Coronary artery (tissue), 2 donors: ENCODE measurements around the gene GLB1L3.

Experiments used
- DNase-seq: peaks from one replicate; pipeline ENCODE4 v3.0.0-alpha.2; 2017; ENCODE audit warnings: low spot score
- H3K27ac ChIP-seq, 2 donors: fragments of 200-600 bp; sonication (generic); one replicate each; pipeline ENCODE4 v1.5.1; 2016 to 2019
- H3K4me3 ChIP-seq: fragments of 200-600 bp; sonication (generic); 2 replicates; pipeline ENCODE4 v1.5.1; 2016; ENCODE audit warnings: mild to moderate bottlenecking, moderate library complexity
- TF ChIP-seq, protein P1 (sequence below): fragments of 200-600 bp; sonication (generic); IDR thresholded peaks from one replicate; pipeline ENCODE4 v1.5.1; 2019; ENCODE audit warnings: antibody characterized with exemption

Gene GLB1L3

DNA sequence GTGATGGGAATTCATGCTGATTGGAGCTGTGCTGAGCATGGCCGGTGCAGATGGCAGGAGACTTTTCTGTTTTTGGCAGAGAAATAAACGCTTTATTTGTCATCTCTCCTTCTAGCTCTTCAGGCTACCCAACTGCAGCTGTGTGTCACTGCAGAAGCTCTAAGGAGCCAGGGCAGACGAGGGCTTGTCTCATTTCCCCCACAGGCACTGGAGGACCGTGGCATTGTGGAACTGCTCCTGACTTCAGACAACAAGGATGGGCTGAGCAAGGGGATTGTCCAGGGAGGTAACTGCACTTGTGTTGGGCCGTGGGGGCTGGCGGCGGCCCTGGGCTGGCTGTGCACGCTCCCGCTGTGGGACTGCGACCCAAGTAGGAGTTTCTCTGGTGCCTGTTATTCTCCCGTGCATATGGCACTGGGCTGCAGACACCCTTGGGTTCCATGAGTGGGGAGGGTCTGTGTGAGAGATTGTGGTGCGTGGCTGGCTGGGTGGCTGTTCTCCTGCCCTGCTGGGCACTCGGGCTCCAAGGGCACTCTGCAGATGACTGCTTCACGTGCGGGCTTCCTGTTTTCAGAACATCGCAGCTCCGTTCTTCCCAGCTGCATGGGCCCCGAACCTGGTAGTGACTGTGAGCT is 82.8 kb downstream of the GLB1L3 start:
- TF ChIP-seq, protein P1, sequence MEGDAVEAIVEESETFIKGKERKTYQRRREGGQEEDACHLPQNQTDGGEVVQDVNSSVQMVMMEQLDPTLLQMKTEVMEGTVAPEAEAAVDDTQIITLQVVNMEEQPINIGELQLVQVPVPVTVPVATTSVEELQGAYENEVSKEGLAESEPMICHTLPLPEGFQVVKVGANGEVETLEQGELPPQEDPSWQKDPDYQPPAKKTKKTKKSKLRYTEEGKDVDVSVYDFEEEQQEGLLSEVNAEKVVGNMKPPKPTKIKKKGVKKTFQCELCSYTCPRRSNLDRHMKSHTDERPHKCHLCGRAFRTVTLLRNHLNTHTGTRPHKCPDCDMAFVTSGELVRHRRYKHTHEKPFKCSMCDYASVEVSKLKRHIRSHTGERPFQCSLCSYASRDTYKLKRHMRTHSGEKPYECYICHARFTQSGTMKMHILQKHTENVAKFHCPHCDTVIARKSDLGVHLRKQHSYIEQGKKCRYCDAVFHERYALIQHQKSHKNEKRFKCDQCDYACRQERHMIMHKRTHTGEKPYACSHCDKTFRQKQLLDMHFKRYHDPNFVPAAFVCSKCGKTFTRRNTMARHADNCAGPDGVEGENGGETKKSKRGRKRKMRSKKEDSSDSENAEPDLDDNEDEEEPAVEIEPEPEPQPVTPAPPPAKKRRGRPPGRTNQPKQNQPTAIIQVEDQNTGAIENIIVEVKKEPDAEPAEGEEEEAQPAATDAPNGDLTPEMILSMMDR = no peak
- Histone ChIP-seq H3K4me3 (no peak overlapping the region), H3K27ac (no peak overlapping the region)
- DNase-seq = no peak

DNA sequence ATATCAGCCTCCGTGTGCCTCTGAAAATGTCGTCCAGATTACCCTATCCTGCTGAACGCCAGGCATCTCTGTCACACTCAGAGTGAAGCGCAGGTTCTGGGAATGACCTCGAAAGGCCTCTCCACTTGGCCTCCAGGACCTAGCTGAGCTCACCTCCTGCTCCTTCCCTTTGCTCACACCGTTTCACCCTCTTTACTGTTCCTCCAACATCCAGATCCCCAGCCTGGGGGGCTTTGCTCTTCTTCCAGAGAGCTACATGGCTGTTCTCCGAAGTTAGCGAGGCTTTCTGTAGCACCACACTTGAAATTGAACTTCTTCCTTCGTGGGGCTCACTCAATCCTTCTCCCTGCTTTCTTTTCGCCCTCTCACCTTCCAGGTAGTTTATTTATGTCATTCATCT is 83.5 kb downstream of the GLB1L3 start:
- DNase-seq = no peak
- H3K27ac ChIP-seq = no peak overlapping the region
- no peak overlapping the region for H3K4me3 ChIP-seq
- TF ChIP-seq, protein P1 = no peak

DNA sequence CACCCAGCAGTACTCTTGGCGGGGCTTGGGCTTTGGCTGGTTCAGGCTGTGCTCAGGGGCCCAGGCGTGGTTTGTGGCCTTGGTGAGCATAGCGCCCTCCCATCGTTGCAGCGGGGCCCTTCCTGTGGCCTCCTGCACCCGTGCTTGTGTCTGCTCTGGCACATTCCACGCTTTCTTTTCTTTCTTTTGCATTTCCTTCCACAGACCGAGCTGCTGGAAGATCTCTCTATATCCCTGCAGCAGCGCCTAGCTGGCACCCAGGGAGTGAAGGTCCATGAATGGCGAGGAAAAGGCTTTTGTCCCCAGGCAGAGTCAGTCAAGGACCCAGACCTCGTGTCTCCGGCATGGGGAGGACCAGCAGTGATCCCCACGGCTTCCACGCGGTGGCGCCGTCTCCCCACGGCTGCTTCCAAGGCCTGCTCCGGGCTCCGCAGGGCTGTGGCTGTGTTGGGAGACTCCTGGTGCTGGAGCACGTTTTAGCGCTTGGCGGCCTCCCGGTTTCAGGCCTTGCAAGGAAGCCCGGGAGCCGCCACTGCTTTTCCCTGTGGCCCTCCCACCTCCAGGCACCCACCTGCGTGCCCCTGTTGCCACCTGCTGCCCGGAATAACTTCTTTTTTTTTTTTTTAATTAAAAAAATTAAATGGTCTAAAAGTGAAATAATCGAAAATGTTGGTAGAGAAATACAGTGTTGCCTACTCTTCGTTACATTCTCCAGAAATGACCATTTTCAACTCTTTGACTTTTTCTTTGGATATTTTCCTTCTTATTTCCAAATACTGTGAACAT is 84.1 kb downstream of the GLB1L3 start:
- Histone ChIP-seq H3K4me3 (no peak overlapping the region), H3K27ac (no peak overlapping the region)
- TF ChIP-seq, protein P1 = peak; percentile 55
- no peak for DNase-seq

DNA sequence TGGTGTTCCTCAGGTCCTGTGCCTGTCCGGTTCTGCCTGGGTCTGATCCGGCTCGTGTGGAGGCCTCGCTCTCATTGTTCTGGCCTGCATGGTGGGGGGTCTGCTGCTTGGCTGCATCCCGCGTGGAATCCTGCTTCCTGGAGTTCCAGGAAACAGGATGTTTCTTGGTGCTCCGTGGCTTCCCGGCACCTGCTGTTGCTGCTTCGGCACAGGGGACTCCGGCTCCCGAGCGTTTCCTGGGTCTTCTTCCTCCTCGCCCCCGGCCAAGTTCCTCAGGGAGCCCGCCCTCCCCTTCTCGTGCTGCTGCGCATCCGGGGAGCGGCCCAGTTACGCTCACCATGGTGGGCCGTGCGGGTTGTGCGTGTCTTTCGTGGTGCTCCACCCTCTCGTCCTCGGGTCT is 85.5 kb downstream of the GLB1L3 start:
- DNase-seq = no peak
- Histone ChIP-seq H3K27ac (no peak overlapping the region), H3K4me3 (no peak overlapping the region)
- TF ChIP-seq, protein P1 = no peak

DNA sequence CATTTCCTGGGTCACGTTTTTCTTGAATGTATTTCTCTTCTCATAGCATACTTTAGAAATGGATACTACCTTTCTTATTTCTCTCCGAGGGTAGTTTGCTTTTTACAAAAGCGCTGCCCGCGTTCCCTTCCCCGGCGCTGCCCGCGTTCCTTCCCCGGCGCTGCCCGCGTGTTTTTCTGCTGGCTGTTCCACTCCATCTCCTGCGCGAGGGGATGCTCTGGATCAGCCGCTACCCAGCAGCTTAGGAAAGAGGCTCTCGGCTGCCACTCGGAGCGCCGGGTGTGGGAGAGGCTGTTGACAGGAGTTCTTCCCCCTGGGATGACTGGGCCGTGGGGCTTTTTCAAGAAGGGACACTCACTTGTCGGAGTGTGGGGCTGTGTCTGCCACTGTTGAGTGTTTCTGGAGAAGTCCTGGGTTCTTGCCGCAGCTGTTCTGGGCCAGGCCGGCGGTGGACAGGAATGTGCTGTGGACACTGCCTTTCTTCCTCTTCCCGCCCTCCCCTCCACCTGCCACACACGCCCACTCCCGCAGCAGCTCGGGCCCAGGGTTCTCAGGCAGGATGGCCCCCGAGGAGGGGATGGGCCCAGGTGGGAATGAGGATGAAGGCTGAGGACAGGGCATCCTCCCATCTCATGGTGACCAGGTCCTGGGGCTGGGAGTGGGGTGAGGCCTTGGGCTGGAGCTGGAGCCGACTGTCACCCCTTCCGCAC is 86.2 kb downstream of the GLB1L3 start:
- Histone ChIP-seq H3K27ac (no peak overlapping the region), H3K4me3 (no peak overlapping the region)
- TF ChIP-seq, protein P1 = no peak
- DNase-seq = no peak

DNA sequence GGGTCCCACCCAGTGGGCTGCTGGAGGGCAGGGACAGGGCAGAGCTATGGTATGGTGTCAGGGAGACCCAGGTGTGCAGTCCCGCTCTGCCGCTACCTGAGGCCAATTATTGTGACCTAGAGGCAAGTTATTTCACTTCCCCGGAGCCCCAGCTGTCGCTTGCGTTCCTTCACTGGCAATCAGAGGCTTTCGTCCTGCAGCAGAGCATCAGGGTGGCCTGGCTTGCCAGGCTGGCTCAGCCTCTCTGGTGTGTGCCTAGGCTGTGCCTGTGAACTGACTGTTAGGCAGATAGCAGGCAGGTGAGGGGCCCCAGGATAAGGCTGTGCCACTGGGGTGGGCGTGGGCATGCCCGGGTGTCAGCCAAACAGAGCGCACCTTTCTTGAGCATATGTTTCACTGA is 87.0 kb downstream of the GLB1L3 start:
- DNase-seq = no peak
- TF ChIP-seq, protein P1 = no peak
- Histone ChIP-seq H3K27ac (no peak overlapping the region), H3K4me3 (no peak overlapping the region)
